ENCODE measurements around the gene TBC1D14. TPM values are rescaled to one million over a fixed set of nuclear protein-coding genes. Genes with fewer than 3 reads are reported as not detected.

Gene TBC1D14
- total RNA-seq, 2 experiments from 2014 or later = 38.4 to 44.1 TPM

- H3K4me3 ChIP-seq (ENCODE audit: low read depth, low read length, poor library complexity, severe bottlenecking) = no peak overlapping the region
- no peak for DNase-seq (ENCODE audit: low spot score)
- CTCF ChIA-PET (ENCODE audit: unreplicated experiment) = interaction anchor here (1.2 kb wide), 1 partner anchor 15 kb away, joined by 3 read pairs; no protein-coding TSS in a partner anchor
- H4K20me1 ChIP-seq (ENCODE audit: insufficient read depth, low read length) = no peaks in the 10 kb centered on the region
- peaks cover 12% of the 10 kb centered on the region; the same call in 1 of the 2 replicates for H3K79me2 ChIP-seq (ENCODE audit: insufficient read depth, low read depth, low read length)
- no peak overlapping the region for H2AFZ ChIP-seq (ENCODE audit: low read length)
- H3K36me3 ChIP-seq (ENCODE audit: insufficient read depth, low read length) = peaks cover 33% of the 10 kb centered on the region; the same call in 1 of the 2 replicates
- intact Hi-C loops (cut with micrococcal nuclease; ENCODE audit: unreplicated experiment) = loop anchor here (10.0 kb wide), 1 partner anchor 345 kb away; the partner anchor contains the start of gene MRFAP1
- H3K4me1 ChIP-seq (ENCODE audit: insufficient read depth, low read length, poor library complexity, severe bottlenecking) = peaks cover 30% of the 10 kb centered on the region
- no TSS peak for BruUV-seq (replicated peaks)
- H3K4me2 ChIP-seq (ENCODE audit: low read length) = no peak overlapping the region
- H3K9me2 ChIP-seq (ENCODE audit: insufficient read depth, low read length) = no peaks in the 10 kb centered on the region
- H3K9me3 ChIP-seq (ENCODE audit: low read length) = no peaks in the 10 kb centered on the region
- H3K27ac ChIP-seq (ENCODE audit: low read depth, low read length, poor library complexity, severe bottlenecking) = no peak overlapping the region
- POLR2A ChIA-PET = interaction anchor here (0.9 to 1.9 kb wide), 3 partner anchors 77 to 80 kb away, joined by 3 to 5 read pairs (median 4); partner anchors contain the start of gene GRPEL1
- TF ChIP-seq CTCF (conservative IDR thresholded peaks at IDR 0.05; ENCODE audit: low read length) (no peak), EZH2phosphoT487 (IDR thresholded peaks at IDR 0.05; ENCODE audit: borderline replicate concordance, low read depth, low read length) (no peak)
These were observed 79.8 kb downstream of the TBC1D14 start for GRCh38 chr4:6989331-6989923.

- POLR2A ChIA-PET = interaction anchor here (1.9 kb wide), 1 partner anchor 78 kb away, joined by 5 read pairs; the partner anchor contains the start of gene GRPEL1
- DNase-seq (ENCODE audit: low spot score) = no peak
- CTCF ChIA-PET (ENCODE audit: unreplicated experiment) = interaction anchor here (0.5 kb wide), 1 partner anchor 451 kb away, joined by 4 read pairs; no protein-coding TSS in a partner anchor
- no peaks in the 10 kb centered on the region for H4K20me1 ChIP-seq (ENCODE audit: insufficient read depth, low read length)
- H3K4me2 ChIP-seq (ENCODE audit: low read length) = no peak overlapping the region
- no peaks in the 10 kb centered on the region for H3K9me2 ChIP-seq (ENCODE audit: insufficient read depth, low read length)
- H3K36me3 ChIP-seq (ENCODE audit: insufficient read depth, low read length) = peaks cover 41% of the 10 kb centered on the region; the same call in 1 of the 2 replicates
- intact Hi-C loops (cut with micrococcal nuclease; ENCODE audit: unreplicated experiment) = no loop called here
- H3K9me3 ChIP-seq (ENCODE audit: low read length) = no peaks in the 10 kb centered on the region
- H3K27ac ChIP-seq (ENCODE audit: low read depth, low read length, poor library complexity, severe bottlenecking) = no peak overlapping the region
- peaks cover 12% of the 10 kb centered on the region; the same call in 1 of the 2 replicates for H3K79me2 ChIP-seq (ENCODE audit: insufficient read depth, low read depth, low read length)
- TF ChIP-seq EZH2phosphoT487 (IDR thresholded peaks at IDR 0.05; ENCODE audit: borderline replicate concordance, low read depth, low read length) (no peak), CTCF (conservative IDR thresholded peaks at IDR 0.05; ENCODE audit: low read length) (no peak)
- H3K4me3 ChIP-seq (ENCODE audit: low read depth, low read length, poor library complexity, severe bottlenecking) = no peak overlapping the region
- no peak overlapping the region for H2AFZ ChIP-seq (ENCODE audit: low read length)
- no TSS peak for BruUV-seq (replicated peaks)
- peaks cover 19% of the 10 kb centered on the region for H3K4me1 ChIP-seq (ENCODE audit: insufficient read depth, low read length, poor library complexity, severe bottlenecking)
These were observed 81.0 kb downstream of the TBC1D14 start for GRCh38 chr4:6990661-6991060.

GRCh38 chr4:6991249-6991648, 81.6 kb downstream of the TBC1D14 start:
- H4K20me1 ChIP-seq (ENCODE audit: insufficient read depth, low read length) = no peaks in the 10 kb centered on the region
- intact Hi-C loops (cut with micrococcal nuclease; ENCODE audit: unreplicated experiment) = no loop called here
- ChIA-PET POLR2A (interaction anchor here (1.9 kb wide), 1 partner anchor 77 kb away, joined by 5 read pairs; the partner anchor contains the start of gene GRPEL1), CTCF (ENCODE audit: unreplicated experiment) (interaction anchor here (0.5 kb wide), 1 partner anchor 71 kb away, joined by 3 read pairs; no protein-coding TSS in a partner anchor)
- no peak for DNase-seq (ENCODE audit: low spot score)
- TF ChIP-seq CTCF (conservative IDR thresholded peaks at IDR 0.05; ENCODE audit: low read length) (no peak), EZH2phosphoT487 (IDR thresholded peaks at IDR 0.05; ENCODE audit: borderline replicate concordance, low read depth, low read length) (no peak)
- H3K4me1 ChIP-seq (ENCODE audit: insufficient read depth, low read length, poor library complexity, severe bottlenecking) = peaks cover 13% of the 10 kb centered on the region
- no peak overlapping the region for H3K4me2 ChIP-seq (ENCODE audit: low read length)
- no TSS peak for BruUV-seq (replicated peaks)
- H2AFZ ChIP-seq (ENCODE audit: low read length) = no peak overlapping the region
- peaks cover 45% of the 10 kb centered on the region for H3K36me3 ChIP-seq (ENCODE audit: insufficient read depth, low read length)
- no peaks in the 10 kb centered on the region for H3K9me2 ChIP-seq (ENCODE audit: insufficient read depth, low read length)
- H3K4me3 ChIP-seq (ENCODE audit: low read depth, low read length, poor library complexity, severe bottlenecking) = no peak overlapping the region
- H3K79me2 ChIP-seq (ENCODE audit: insufficient read depth, low read depth, low read length) = peaks cover 12% of the 10 kb centered on the region; the same call in 1 of the 2 replicates
- no peak overlapping the region for H3K27ac ChIP-seq (ENCODE audit: low read depth, low read length, poor library complexity, severe bottlenecking)
- no peaks in the 10 kb centered on the region for H3K9me3 ChIP-seq (ENCODE audit: low read length)
